RCC 7860 (cell line): Measurements from ENCODE around the gene CORO1C.
"Not testable (repeated sequence)": the region's sequence is repeated elsewhere in the genome, so short reads cannot be mapped to it uniquely, and the experiment has no call there.

Experiments used
- DNase-seq: peaks from one replicate; pipeline ENCODE4 v3.0.0-alpha.2; 2015; ENCODE audit warnings: low spot score
- FAIRE-seq: peaks from 2 replicates; lab custom pipeline; 2012; peaks lifted over from hg19 to GRCh38; lab: Jason Lieb, UNC

The CORO1C gene

GRCh38 chr12:108679106-108679681 is 52.1 kb downstream of the CORO1C start:
- no peak for FAIRE-seq
- no peak for DNase-seq

DNA sequence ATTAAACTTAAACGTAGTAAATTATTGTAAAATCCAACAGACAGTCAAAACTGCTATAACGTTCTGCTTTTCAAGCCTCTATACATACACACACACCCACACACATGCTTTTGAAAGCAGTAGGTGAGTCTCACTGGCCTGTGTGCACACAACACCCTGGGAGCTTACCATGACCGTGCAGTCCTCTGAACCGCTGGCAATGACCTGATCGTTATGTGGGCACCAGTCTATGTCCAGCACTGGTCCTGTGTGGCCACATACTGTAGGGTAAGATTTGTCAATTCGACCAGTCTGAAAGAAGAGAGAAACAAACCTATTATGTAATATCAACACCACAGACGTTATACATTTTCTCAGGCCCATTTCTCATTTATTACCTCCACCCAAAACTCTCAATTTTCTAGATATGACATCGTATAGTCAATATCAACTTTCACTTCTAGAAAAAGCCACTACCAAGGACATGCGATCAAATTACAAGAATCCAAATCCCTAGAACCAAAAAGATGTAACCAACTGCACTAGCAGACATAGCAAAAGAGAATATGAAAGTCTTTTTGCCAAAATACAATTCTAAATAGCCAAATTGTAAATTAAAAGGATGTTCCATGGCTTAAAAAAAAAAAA is 53.1 kb downstream of the CORO1C start:
- DNase-seq = no peak
- FAIRE-seq = no peak

- no peak for DNase-seq
- FAIRE-seq = no peak
Measured at GRCh38 chr12:108677381-108677780, 53.9 kb downstream of the CORO1C start.

DNA sequence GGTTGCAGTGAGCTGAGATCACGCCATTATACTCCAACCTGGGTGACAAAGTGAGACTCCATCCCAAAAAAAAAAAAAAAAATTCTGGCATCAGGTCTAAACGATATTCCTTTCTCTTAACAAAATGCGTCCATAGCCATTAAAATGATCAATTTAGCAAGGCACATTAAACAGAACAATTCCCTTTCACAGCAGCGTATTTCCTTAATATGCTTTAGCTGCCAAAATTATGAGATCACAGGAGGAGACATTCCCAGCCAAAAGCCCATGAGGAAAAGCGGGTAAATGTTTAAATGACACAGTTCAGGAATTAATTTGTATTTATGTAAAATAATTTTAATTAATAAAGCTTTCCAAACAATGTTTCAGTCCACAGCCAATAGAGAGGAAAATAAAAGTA is 54.6 kb downstream of the CORO1C start:
- DNase-seq (no peak), FAIRE-seq (no peak)

GRCh38 chr12:108675792-108676191 is 55.5 kb downstream of the CORO1C start:
- FAIRE-seq (no peak), DNase-seq (no peak)

DNA sequence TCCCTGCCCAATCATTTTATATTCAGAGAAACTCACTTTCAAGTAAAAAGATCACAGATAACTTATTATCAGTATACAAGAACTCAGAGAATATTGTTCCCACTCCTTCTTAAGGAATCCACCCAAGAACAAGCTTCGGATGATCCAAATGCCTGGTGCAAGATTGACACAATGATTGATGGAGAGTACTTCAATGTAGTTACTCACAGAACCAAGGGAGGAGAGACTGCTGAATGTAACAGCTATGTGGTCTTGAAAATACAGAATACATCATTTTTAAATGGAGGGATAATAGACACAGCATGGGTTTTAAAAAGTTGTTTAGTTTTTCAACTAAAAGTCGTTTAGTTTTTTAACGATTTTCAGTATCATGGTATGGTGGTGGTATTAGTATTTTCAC is 59.3 kb downstream of the CORO1C start:
- no peak for DNase-seq
- FAIRE-seq = no peak

- DNase-seq = peak; percentile 41
- peak; percentile 66 for FAIRE-seq
Measured at GRCh38 chr12:108671110-108671509, 60.2 kb downstream of the CORO1C start.

DNA sequence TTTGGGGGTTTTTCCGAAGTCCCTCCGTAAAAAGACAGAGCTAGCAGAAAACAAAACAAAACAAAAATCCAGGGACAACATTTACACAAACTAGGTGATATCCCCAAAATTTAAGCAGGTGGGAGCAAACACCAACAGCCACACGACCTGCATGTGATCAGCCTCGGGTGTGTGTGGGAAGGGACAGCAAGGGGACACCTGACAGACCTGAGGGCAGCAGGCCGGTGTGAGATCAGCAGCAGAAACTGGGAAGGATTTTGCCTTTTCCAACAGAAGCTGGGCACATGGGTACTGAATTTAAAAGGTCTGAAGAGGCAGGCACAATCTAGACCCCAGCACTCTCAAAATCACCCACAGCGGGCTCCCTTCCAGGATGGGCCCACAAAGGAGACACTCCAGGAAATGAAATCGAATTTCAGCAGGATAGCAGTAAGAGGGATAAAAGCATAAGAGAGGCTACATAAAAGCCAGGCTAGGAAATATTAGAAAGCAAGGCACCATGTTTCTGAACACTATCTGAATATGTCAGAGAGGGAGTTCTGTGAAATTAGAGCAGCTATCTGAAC is 61.2 kb downstream of the CORO1C start:
- DNase-seq (no peak), FAIRE-seq (no peak)

DNA sequence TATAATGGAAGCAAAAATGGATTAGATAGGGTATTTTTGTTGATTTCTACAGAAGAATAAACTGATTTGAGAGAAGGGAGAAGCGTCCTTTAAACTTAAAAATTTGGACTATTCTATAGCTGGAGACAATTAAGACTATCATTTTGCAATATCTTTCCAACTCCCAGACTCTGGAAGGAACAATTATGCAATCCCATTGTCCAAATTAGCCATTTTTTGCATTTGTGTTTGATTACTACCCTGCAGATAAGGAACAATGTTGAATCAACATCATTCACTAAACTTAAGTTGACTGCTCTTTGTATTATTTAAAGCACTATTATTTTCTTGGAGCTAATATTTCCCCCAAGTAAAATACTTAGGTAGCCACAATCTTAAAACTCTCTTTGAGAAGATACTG is 62.8 kb downstream of the CORO1C start:
- no peak for FAIRE-seq
- no peak for DNase-seq

DNA sequence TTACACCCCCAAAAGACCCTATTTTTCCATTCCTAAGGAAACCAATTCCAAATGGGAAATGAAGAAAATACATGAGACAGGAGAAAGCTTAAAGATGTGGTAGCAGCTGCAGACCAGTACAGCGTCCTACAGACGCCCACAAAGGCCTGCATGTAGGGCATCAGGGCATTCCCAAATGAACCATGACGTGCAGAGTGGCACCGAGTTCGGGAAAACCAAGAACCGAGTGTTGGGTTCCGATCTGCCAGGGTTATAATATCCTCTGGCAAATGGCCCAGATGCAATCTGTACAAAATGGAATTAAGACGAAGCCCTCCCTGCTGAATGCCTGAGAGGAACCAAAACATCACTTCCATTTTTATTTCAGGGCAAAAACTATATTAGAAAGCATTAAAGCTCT is 63.3 kb downstream of the CORO1C start:
- FAIRE-seq (no peak), DNase-seq (no peak)

GRCh38 chr12:108667349-108667748 is 64.0 kb downstream of the CORO1C start:
- FAIRE-seq (no peak), DNase-seq (no peak)

GRCh38 chr12:108666401-108666881 is 64.9 kb downstream of the CORO1C start:
- DNase-seq (no peak), FAIRE-seq (no peak)

DNA sequence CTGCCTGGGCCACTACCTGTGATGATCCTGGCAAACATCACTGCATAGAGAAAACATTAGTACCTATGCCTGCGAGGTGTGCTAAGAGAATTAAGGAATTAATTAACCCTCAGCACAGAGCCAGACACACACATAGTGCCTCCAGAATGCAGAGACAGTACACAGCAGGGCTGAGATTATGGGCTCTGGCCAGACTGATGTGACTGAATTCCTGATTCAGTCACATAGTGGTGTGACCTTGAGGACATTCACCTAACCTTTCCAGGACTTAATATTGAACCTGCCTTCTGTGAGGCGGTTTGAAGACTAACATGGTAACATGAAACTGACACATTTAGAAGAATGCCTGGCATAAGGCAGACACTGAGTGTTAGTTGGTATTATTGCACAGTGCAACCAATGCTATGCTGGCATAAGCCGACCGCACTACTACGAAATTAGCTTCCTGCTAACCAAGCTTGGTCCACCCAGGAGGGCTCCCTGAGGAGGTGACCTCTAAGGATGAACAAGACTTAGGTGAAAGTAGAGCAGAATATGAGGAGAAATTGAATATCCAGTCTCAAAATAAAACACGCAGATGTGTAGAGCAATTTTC is 65.6 kb downstream of the CORO1C start:
- DNase-seq (no peak), FAIRE-seq (no peak)

DNA sequence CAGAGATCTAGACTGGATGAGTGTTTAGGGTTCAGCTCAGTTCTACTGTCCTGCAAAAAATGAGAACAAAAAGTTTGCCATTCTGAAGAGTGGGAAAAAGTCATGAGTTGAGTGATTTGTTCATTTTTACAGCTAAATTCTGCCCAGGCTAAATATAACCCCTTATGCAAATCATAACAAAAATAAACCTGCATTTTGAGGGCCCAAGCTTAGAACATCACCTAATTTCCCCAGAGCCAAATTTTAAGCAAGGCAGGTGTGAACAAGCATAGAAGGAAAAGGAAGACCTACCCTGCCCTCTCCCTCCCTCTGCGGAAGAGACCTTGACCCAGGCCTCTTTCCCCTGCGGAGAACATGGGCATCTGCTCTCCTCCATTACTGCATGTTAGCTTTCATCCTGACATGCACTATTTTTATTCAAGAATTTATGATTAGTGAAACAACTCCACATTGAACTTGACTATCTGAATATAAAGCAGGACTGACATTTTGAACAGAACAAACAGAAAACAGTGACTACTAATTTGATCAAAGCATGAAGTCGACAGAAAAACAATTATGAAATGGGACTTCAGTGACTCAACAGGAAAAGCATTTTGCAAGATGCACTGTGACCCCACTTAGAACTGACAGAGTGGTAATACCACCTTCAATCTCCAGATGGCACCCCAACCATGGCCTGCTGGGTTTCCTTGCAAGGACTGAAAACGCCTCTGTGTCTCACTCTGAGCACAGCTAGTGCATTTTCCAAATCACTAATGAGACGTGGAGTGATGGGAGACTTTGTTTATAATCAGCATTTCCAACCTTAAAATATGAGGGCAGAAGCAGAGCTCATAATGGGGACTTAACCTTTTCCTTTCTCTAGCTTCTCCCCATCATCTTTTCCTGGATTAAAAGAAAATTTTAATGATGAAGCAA is 66.7 kb downstream of the CORO1C start:
- FAIRE-seq (peak; percentile 78), DNase-seq (peak; percentile 71)

DNA sequence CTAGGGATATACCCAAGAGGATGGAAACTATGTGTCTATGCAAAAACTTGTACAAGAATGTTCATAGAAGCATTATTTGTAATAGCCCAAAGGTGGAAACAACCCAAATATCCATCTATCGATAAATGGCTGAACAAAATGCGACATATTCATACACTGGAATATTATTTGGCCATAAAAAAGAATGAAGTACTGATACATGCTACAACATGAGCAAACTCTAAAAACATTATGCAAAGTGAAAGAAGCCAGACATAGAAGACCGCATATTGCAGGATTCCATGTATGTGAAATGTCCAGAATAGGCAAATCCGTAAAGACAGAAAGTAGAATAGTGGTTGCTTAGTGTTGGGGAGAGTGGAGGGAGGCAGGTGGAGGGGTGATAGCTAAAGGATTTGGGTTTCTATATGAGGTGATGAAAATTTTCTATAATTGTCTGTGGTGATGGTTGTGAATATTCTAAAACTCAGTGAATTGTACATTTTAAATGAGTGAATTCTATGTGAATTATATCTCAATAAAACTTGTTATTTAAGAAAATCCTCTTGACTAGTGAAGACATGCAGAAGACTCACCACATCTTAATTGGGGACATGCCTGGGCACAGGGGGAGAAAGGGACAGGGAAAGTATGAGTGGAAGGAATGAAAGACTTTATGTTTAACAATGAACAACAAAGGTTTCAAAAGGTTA is 67.8 kb downstream of the CORO1C start:
- no peak for DNase-seq
- FAIRE-seq = no peak

DNA sequence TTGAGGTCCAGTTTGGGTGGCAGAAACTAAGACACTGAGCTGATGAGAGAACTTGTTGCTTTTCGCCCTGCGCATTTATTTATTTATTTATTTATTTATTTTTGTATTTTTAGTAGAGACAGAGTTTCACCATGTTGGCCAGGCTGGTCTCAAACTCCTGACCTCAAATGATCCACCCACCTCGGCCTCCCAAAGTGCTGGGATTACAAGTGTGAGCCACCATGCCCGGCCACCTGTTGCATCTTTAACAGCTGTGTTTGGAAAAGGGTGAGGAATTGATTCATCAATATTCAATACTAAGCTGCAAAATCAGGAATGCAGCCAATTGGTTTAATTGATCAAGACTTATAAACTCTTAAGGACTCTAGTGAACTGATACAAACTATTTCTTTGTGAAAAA is 73.2 kb downstream of the CORO1C start:
- not testable (repeated sequence) for DNase-seq, FAIRE-seq

GRCh38 chr12:108657130-108657745 is 74.1 kb downstream of the CORO1C start:
- FAIRE-seq = no peak
- no peak for DNase-seq

DNA sequence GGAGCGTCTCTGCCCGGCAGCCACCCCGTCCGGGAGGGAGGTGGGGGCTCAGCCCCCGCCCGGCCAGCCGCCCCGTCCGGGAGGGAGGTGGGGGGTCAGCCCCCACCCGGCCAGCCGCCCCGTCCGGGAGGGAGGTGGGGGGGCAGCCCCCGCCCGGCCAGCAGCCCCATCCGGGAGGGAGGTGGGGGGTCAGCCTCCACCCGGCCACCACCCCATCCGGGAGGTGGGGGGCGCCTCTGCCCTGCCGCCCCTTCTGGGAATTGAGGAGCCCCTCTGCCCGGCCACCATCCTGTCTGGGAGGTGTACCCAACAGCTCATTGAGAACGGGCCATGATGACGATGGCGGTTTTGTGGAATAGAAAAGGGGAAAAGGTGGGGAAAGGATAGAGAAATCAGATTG is 75.1 kb downstream of the CORO1C start:
- not testable (repeated sequence) for FAIRE-seq, DNase-seq

DNA sequence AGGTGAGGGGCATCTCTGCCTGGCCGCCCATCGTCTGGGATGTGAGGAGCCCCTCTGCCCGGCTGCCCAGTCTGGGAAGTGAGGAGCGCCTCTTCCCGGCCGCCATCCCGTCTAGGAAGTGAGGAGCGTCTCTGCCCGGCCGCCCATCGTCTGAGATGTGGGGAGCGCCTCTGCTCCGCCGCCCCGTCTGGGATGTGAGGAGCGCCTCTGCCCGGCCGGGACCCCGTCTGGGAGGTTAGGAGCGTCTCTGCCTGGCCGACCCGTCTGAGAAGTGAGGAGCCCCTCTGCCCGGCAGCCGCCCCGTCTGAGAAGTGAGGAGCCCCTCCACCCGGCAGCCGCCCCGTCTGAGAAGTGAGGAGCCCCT is 75.5 kb downstream of the CORO1C start:
- not testable (repeated sequence) for FAIRE-seq, DNase-seq

DNA sequence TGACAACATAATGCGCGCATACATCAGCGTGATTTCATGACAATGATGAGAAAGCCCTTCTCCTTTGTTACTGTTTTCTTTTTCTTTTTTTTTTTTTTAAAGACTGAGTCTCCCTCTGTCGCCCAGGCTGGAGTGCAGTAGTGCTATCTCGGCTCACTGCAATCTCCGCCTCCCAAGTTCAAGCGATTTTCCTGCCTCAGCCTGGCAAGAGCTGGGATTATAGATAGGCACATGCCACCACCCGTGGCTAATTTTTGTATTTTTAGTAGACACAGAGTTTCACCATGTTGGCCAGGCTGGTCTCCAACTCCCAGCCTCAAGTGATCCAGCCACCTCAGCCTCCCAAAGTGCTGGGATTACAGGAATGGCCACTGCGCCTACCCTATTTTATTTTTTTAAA is 76.7 kb downstream of the CORO1C start:
- FAIRE-seq = not testable (repeated sequence)

More for the DNA sequence above, 76.7 kb downstream of the CORO1C start:
- DNase-seq = not testable (repeated sequence)
